K562 (cell line): ENCODE results near the gene GALNT18. TPM values are rescaled to one million over a fixed set of nuclear protein-coding genes. Genes with fewer than 3 reads are reported as not detected.

Experiments
- ATAC-seq: fragments of 200-7000 bp; cut with Tn5 transposase; 3 replicates; pipeline ENCODE4 v1.9.1; 2020; ENCODE audit warnings: moderate library complexity
- BruUV-seq: library from RNA; stranded (reverse); fragments of 400-500 nt; replicated peaks from 2 replicates; lab custom pipeline; 2021; lab: Mats Ljungman, UMichigan
- CTCF ChIA-PET: fragments of 300-600 bp; formaldehyde crosslinking; extraction: SDS; loops from one replicate; lab custom pipeline; 2021; ENCODE audit warnings: low intra/inter-chr PET ratio; lab: Yijun Ruan, JAX
- POLR2A ChIA-PET: fragments of 300-600, 350-650 bp; sonication (Branson Sonifier 250); formaldehyde crosslinking; extraction: SDS; loops from one replicate; lab custom pipeline; 2021; ENCODE audit warnings: antibody characterized with exemption, inconsistent platforms; lab: Yijun Ruan, JAX
- DNase-seq, 4 experiments: peaks; one replicate each; pipeline versions ENCODE4 v3.0.0 to v3.0.0-alpha.2; 2011 to 2018; ENCODE audit warnings: low spot score in 3 of 4, mixed read lengths in 3 of 4; ENCODE audit errors: extremely low read depth in 1 of 4
- FAIRE-seq: peaks from 2 replicates; lab custom pipeline; 2011; peaks lifted over from hg19 to GRCh38; lab: Jason Lieb, UNC
- H2AFZ ChIP-seq: 2 replicates; pipeline ENCODE4 v1.6.0; 2011; ENCODE audit warnings: low read depth, low read length, control low read depth, inconsistent platforms
- H3K27ac ChIP-seq: fragments of 200-600 bp; 3 replicates; pipeline ENCODE4 v1.8.0; 2011; ENCODE audit warnings: low read depth, mild to moderate bottlenecking, control low read depth, inconsistent platforms, low read length, moderate library complexity, mixed read lengths; ENCODE audit errors: extremely low read depth
- H3K27me3 ChIP-seq, 2 experiments: fragments of 300-600 bp in 1 of 2; 2 replicates in 1 of 2; 3 replicates in 1 of 2; pipeline versions ENCODE4 v1.6.0 to v1.8.0; 2011; ENCODE audit warnings: inconsistent platforms in 2 of 2, low read length in 2 of 2, mild to moderate bottlenecking in 1 of 2, mixed read lengths in 1 of 2, moderate library complexity in 1 of 2; ENCODE audit not compliant: control insufficient read depth in 2 of 2, insufficient read depth in 2 of 2
- H3K36me3 ChIP-seq: fragments of 300-600 bp; 3 replicates; pipeline ENCODE4 v1.8.0; 2011; ENCODE audit warnings: mild to moderate bottlenecking, low read length, inconsistent platforms; ENCODE audit not compliant: control insufficient read depth, insufficient read depth
- H3K4me1 ChIP-seq, 2 experiments: fragments of 200-600 bp in 1 of 2; replicated peaks in 1 of 2; 2 replicates in 1 of 2; 3 replicates in 1 of 2; pipeline versions ENCODE4 v1.5.1 to v1.8.0; 2011; ENCODE audit warnings: inconsistent platforms in 2 of 2, low read length in 2 of 2, mild to moderate bottlenecking in 1 of 2, mixed read lengths in 1 of 2, moderate library complexity in 1 of 2; ENCODE audit not compliant: control insufficient read depth in 2 of 2, insufficient read depth in 2 of 2
- H3K4me2 ChIP-seq: 2 replicates; pipeline ENCODE4 v1.6.1; 2011; ENCODE audit warnings: low read length, control low read depth, inconsistent platforms, mixed read lengths; ENCODE audit not compliant: insufficient read depth
- H3K4me3 ChIP-seq: fragments of 200-600 bp; sonication (generic), shearing (Covaris generic); 2 replicates; pipeline ENCODE4 v1.5.1; 2016; ENCODE audit warnings: control low read depth, inconsistent platforms
- H3K79me2 ChIP-seq: fragments of 200-600 bp; 3 replicates; pipeline ENCODE4 v1.8.0; 2011; ENCODE audit warnings: low read length, inconsistent platforms; ENCODE audit not compliant: control insufficient read depth, insufficient read depth
- H3K9ac ChIP-seq, 2 experiments: 2 replicates each; pipeline versions ENCODE4 v1.6.0 to v1.6.1; 2011; ENCODE audit warnings: low read depth in 2 of 2, low read length in 2 of 2, control low read depth in 1 of 2, inconsistent platforms in 1 of 2, mild to moderate bottlenecking in 1 of 2, mixed read lengths in 1 of 2; ENCODE audit not compliant: insufficient read depth in 1 of 2
- H3K9me1 ChIP-seq: one replicate; pipeline ENCODE4 v1.6.0; 2011; ENCODE audit warnings: inconsistent platforms, mild to moderate bottlenecking, low read length, moderate library complexity; ENCODE audit not compliant: control insufficient read depth, insufficient read depth
- H3K9me3 ChIP-seq: replicated peaks from 2 replicates; pipeline ENCODE4 v1.5.1; 2011; ENCODE audit warnings: low read depth, low read length, inconsistent platforms; ENCODE audit not compliant: control insufficient read depth, insufficient read depth
- H4K20me1 ChIP-seq: replicated peaks from 2 replicates; pipeline ENCODE4 v1.6.1; 2011; ENCODE audit warnings: low read length, inconsistent platforms, mixed read lengths; ENCODE audit not compliant: control insufficient read depth, insufficient read depth
- ASH1L ChIP-seq: fragments of 450-650 bp; IDR thresholded peaks from 2 replicates; pipeline ENCODE4 v1.6.1; 2018; ENCODE audit warnings: borderline replicate concordance, mild to moderate bottlenecking, low read depth; ENCODE audit not compliant: partially characterized antibody
- FOXM1 ChIP-seq, 2 experiments: fragments of 450-650 bp in 1 of 2; sonication (generic) in 1 of 2; formaldehyde crosslinking in 1 of 2; IDR thresholded peaks; 2 replicates each; pipeline versions ENCODE4 v1.6.1 to v1.9.0; 2017 to 2022; ENCODE audit warnings: low read depth in 2 of 2, mild to moderate bottlenecking in 2 of 2, missing genetic modification reagents in 1 of 2, moderate library complexity in 1 of 2
- IRF2 ChIP-seq: sonication (generic); formaldehyde crosslinking; IDR thresholded peaks from 2 replicates; pipeline ENCODE4 v1.8.1; 2022; ENCODE audit warnings: mild to moderate bottlenecking, missing genetic modification reagents
- KDM2B ChIP-seq: fragments of 250-450 bp; sonication (Bioruptor Pico); IDR thresholded peaks from 2 replicates; pipeline ENCODE4 v1.8.0; 2021; ENCODE audit warnings: mild to moderate bottlenecking, moderate library complexity
- MXI1 ChIP-seq: IDR thresholded peaks from 2 replicates; pipeline ENCODE4 v1.6.1; 2011; ENCODE audit warnings: low read depth, mild to moderate bottlenecking, improper control_type of control experiment, low read length
- PHF20 ChIP-seq: fragments of 450-650 bp; IDR thresholded peaks from 2 replicates; pipeline ENCODE4 v1.6.1; 2018; ENCODE audit not compliant: partially characterized antibody
- PRMT5 ChIP-seq: sonication (generic); formaldehyde crosslinking; IDR thresholded peaks from 2 replicates; pipeline ENCODE4 v1.5.0; 2020; ENCODE audit warnings: missing genetic modification reagents
- PURB ChIP-seq: sonication (generic); formaldehyde crosslinking; IDR thresholded peaks from 2 replicates; pipeline ENCODE4 v1.9.0; 2021; ENCODE audit warnings: low read depth, mild to moderate bottlenecking, missing genetic modification reagents
- RREB1 ChIP-seq: fragments of 250-450 bp; sonication (Bioruptor Pico); IDR thresholded peaks from 2 replicates; pipeline ENCODE4 v1.4.0; 2020
- TCF3 ChIP-seq: sonication (generic); formaldehyde crosslinking; IDR thresholded peaks from 2 replicates; pipeline ENCODE4 v1.4.0; 2020; ENCODE audit warnings: mild to moderate bottlenecking, missing genetic modification reagents
- ZBTB17 ChIP-seq: fragments of 450-650 bp; formaldehyde crosslinking; IDR thresholded peaks from 2 replicates; pipeline ENCODE4 v1.4.0; 2020; ENCODE audit warnings: mild to moderate bottlenecking
- ZEB2 ChIP-seq: fragments of 450-650 bp; IDR thresholded peaks from 2 replicates; pipeline ENCODE4 v1.6.1; 2016
- ZFP36 ChIP-seq: fragments of 150-350 bp; IDR thresholded peaks from 2 replicates; pipeline ENCODE4 v1.6.1; 2018; ENCODE audit warnings: low read length, low read depth; ENCODE audit not compliant: partially characterized antibody
- ZNF639 ChIP-seq, 2 experiments: fragments of 200-800 bp in 1 of 2; sonication (Bioruptor generic) in 1 of 2; sonication (generic) in 1 of 2; formaldehyde crosslinking in 1 of 2; IDR thresholded peaks in 1 of 2; conservative IDR thresholded peaks in 1 of 2; 2 replicates each; pipeline versions ENCODE4 v1.5.0 to v1.6.1; 2016 to 2020; ENCODE audit warnings: missing compliant biosample characterization in 1 of 2, missing genetic modification characterization in 1 of 2, missing genetic modification reagents in 1 of 2
- WGBS: fragments of 100-300 bp; shearing (Covaris generic); methylation state at CpG from one replicate; pipeline ENCODE4 v1.1.6; 2016; ENCODE audit warnings: low coverage, mixed read lengths; ENCODE audit not compliant: insufficient coverage; ENCODE audit errors: missing lambda C conversion rate; 5-methylcytosine and 5-hydroxymethylcytosine counted together
- in situ Hi-C: fragments of 300-500 bp; cut with MboI; formaldehyde crosslinking; loops from 4 replicates; pipeline ENCODE4 v1.15.0; 2018; ENCODE audit warnings: inconsistent platforms, mixed read lengths
- intact Hi-C: fragments of 100-400 bp; cut with micrococcal nuclease; formaldehyde crosslinking; loops from 2 replicates; pipeline ENCODE4 v1.14.2; 2022
- polyA plus RNA-seq, 8 experiments: library from polyadenylated mRNA; depleted of rRNA in 4 of 8; stranded (reverse) in 5 of 8; unstranded in 3 of 8; fragments of >200 nt; fragmentation: Nextera tagmentation in 2 of 8; fragmentation: Illumina TruSeq in 1 of 8; extraction: Ambion mirVana in 2 of 8; extraction: Trizol in 1 of 8; gene quantifications; 2 replicates each; pipeline versions ENCODE4 v1.2.1 to v1.2.3, GENCODE V29; 2011 to 2014; ENCODE audit warnings: inconsistent platforms in 1 of 8, missing spikeins in 1 of 8
- total RNA-seq, 7 experiments: library from RNA; depleted of rRNA in 6 of 7; stranded (reverse); fragments of >200 nt in 6 of 7; fragmentation: Illumina TruSeq in 2 of 7; extraction: Trizol in 2 of 7; gene quantifications; 2 replicates each; pipeline versions ENCODE4 v1.2.1 to v1.2.3, GENCODE V29; 2011 to 2021; ENCODE audit warnings: low replicate concordance in 1 of 7

The GALNT18 gene
- total and polyA plus RNA-seq, 9 of the 15 experiments (the other 6 are each of a cell fraction or from before 2014, with no cell fraction given): not detected

GRCh38 chr11:11236498-11237059 is 385.2 kb downstream of the GALNT18 start:
- Histone ChIP-seq H3K4me2 (no peak overlapping the region), H3K27me3 (peaks cover 2 to 33% of the 10 kb centered on the region in 2 experiments; a peak in 4 of 5 replicates), H3K9me1 (no peaks in the 10 kb centered on the region), H3K36me3 (no peaks in the 10 kb centered on the region), H3K4me1 (no peaks in the 10 kb centered on the region), H3K27ac (no peak overlapping the region), H4K20me1 (no peaks in the 10 kb centered on the region), H2AFZ (no peak overlapping the region), H3K79me2 (no peaks in the 10 kb centered on the region), H3K4me3 (no peak overlapping the region), H3K9me3 (no peaks in the 10 kb centered on the region), H3K9ac (no peak overlapping the region)
- WGBS: 2% methylated on average over 4 of the region's 4 CpGs
- DNase-seq (no peak), FAIRE-seq (no peak), ATAC-seq (no peak)
- TF ChIP-seq PURB (CRISPR knock-in tag): no peak
- no peak for TF ChIP-seq MXI1
- TF ChIP-seq ZBTB17 (CRISPR knock-in tag): no peak
- no peak for TF ChIP-seq ASH1L
- TF ChIP-seq ZNF639 (CRISPR knock-in tag; conservative IDR thresholded peaks at IDR 0.05 in 1 of 2, IDR thresholded peaks at IDR 0.05 in 1 of 2): no peak
- TF ChIP-seq IRF2: no peak
- TF ChIP-seq TCF3 (CRISPR knock-in tag): no peak
- no peak for TF ChIP-seq PHF20
- TF ChIP-seq PRMT5 (CRISPR knock-in tag): no peak
- no peak for TF ChIP-seq KDM2B (CRISPR knock-in tag)
- TF ChIP-seq ZFP36: no peak
- no peak for TF ChIP-seq FOXM1 (IDR thresholded peaks at IDR 0.05; ENCODE audit: low read depth)
- no peak for TF ChIP-seq FOXM1 (CRISPR knock-in tag; IDR thresholded peaks at IDR 0.05; ENCODE audit: low read depth)
- TF ChIP-seq RREB1: no peak
- TF ChIP-seq ZEB2: no peak
- ChIA-PET CTCF (no interaction called here), POLR2A (no interaction called here)
- intact Hi-C loops (no loop called here), in situ Hi-C loops (no loop called here)
- BruUV-seq: no TSS peak
